Activated naive CD8-positive, alpha-beta T cell treated with anti-CD3 and anti-CD28 coated beads for 36 hours (primary cell): ENCODE measurements around the gene EZH2. TPM values are rescaled to one million over a fixed set of nuclear protein-coding genes. Genes with fewer than 3 reads are reported as not detected.
A peak's percentile ranks its signal among the peaks of the same experiment; 100 is the strongest.

Experiments used
- DNase-seq: peaks from one replicate; pipeline ENCODE4 v3.0.0; 2021
- H3K27ac Mint-ChIP-seq: one replicate; pipeline ENCODE4 v1.8.0; 2022; ENCODE audit warnings: mild to moderate bottlenecking, moderate library complexity, mixed read lengths
- H3K27me3 Mint-ChIP-seq: one replicate; pipeline ENCODE4 v1.8.0; 2022; ENCODE audit warnings: mild to moderate bottlenecking, mixed read lengths
- H3K36me3 Mint-ChIP-seq: one replicate; pipeline ENCODE4 v1.8.0; 2021; ENCODE audit warnings: mild to moderate bottlenecking, mixed read lengths
- H3K4me1 Mint-ChIP-seq: one replicate; pipeline ENCODE4 v1.8.0; 2021; ENCODE audit warnings: mixed read lengths
- H3K4me3 Mint-ChIP-seq: one replicate; pipeline ENCODE4 v1.8.0; 2022; ENCODE audit warnings: mild to moderate bottlenecking, moderate library complexity, mixed read lengths
- H3K9me3 Mint-ChIP-seq: one replicate; pipeline ENCODE4 v1.8.0; 2022; ENCODE audit warnings: mixed read lengths
- total RNA-seq, 2 experiments: library from RNA; stranded (reverse); gene quantifications; one replicate each; pipeline ENCODE4 v1.2.3, GENCODE V29; 2021

Gene EZH2
- total RNA-seq, 2 experiments from 2014 or later: 109 to 111 TPM

GRCh38 chr7:148854983-148855382 lies 29.1 kb downstream of the EZH2 start:
- Mint-ChIP-seq H3K36me3 (peaks cover 14% of the 10 kb centered on the region), H3K4me1 (peaks cover 34% of the 10 kb centered on the region), H3K27ac (no peak overlapping the region), H3K9me3 (no peaks in the 10 kb centered on the region), H3K27me3 (no peaks in the 10 kb centered on the region), H3K4me3 (no peak overlapping the region)
- no peak for DNase-seq

- no peak overlapping the region for H3K4me3 Mint-ChIP-seq
- H3K27me3 Mint-ChIP-seq: no peaks in the 10 kb centered on the region
- H3K9me3 Mint-ChIP-seq: no peaks in the 10 kb centered on the region
- H3K4me1 Mint-ChIP-seq: peaks cover 48% of the 10 kb centered on the region
- DNase-seq: no peak
- peaks cover 4% of the 10 kb centered on the region for H3K36me3 Mint-ChIP-seq
- H3K27ac Mint-ChIP-seq: no peak overlapping the region
Observed at GRCh38 chr7:148852272-148852671, 31.8 kb downstream of the EZH2 start.

- no peaks in the 10 kb centered on the region for H3K9me3 Mint-ChIP-seq
- no peaks in the 10 kb centered on the region for H3K27me3 Mint-ChIP-seq
- H3K27ac Mint-ChIP-seq: no peak overlapping the region
- no peak overlapping the region for H3K4me3 Mint-ChIP-seq
- no peak for DNase-seq
- H3K36me3 Mint-ChIP-seq: peaks cover 8% of the 10 kb centered on the region
- H3K4me1 Mint-ChIP-seq: peaks cover 40% of the 10 kb centered on the region
Observed at GRCh38 chr7:148850564-148850963, 33.5 kb downstream of the EZH2 start.

GRCh38 chr7:148849393-148850098 lies 34.5 kb downstream of the EZH2 start:
- no peak overlapping the region for H3K4me3 Mint-ChIP-seq
- H3K27ac Mint-ChIP-seq: no peak overlapping the region
- H3K9me3 Mint-ChIP-seq: no peaks in the 10 kb centered on the region
- DNase-seq: no peak
- no peaks in the 10 kb centered on the region for H3K27me3 Mint-ChIP-seq
- H3K36me3 Mint-ChIP-seq: peaks cover 13% of the 10 kb centered on the region
- H3K4me1 Mint-ChIP-seq: peaks cover 37% of the 10 kb centered on the region

- H3K27ac Mint-ChIP-seq: no peak overlapping the region
- no peak for DNase-seq
- H3K4me1 Mint-ChIP-seq: peaks cover 37% of the 10 kb centered on the region
- H3K4me3 Mint-ChIP-seq: no peak overlapping the region
- no peaks in the 10 kb centered on the region for H3K9me3 Mint-ChIP-seq
- H3K27me3 Mint-ChIP-seq: no peaks in the 10 kb centered on the region
- H3K36me3 Mint-ChIP-seq: peaks cover 22% of the 10 kb centered on the region
Observed at GRCh38 chr7:148847815-148848734, 36.0 kb downstream of the EZH2 start.

- H3K27ac Mint-ChIP-seq: no peak overlapping the region
- H3K9me3 Mint-ChIP-seq: no peaks in the 10 kb centered on the region
- DNase-seq: no peak
- H3K27me3 Mint-ChIP-seq: no peaks in the 10 kb centered on the region
- H3K4me1 Mint-ChIP-seq: peaks cover 24% of the 10 kb centered on the region
- peaks cover 51% of the 10 kb centered on the region for H3K36me3 Mint-ChIP-seq
- no peak overlapping the region for H3K4me3 Mint-ChIP-seq
Observed at GRCh38 chr7:148838905-148839304, 45.2 kb downstream of the EZH2 start.

GRCh38 chr7:148835854-148836253 lies 48.2 kb downstream of the EZH2 start:
- Mint-ChIP-seq H3K4me1 (peaks cover 20% of the 10 kb centered on the region), H3K27me3 (no peaks in the 10 kb centered on the region), H3K36me3 (peaks cover 62% of the 10 kb centered on the region), H3K9me3 (no peaks in the 10 kb centered on the region), H3K27ac (no peak overlapping the region), H3K4me3 (no peak overlapping the region)
- DNase-seq: no peak

- peaks cover 63% of the 10 kb centered on the region for H3K36me3 Mint-ChIP-seq
Observed at GRCh38 chr7:148834605-148835004, 49.5 kb downstream of the EZH2 start.

GRCh38 chr7:148831782-148832181 lies 52.3 kb downstream of the EZH2 start:
- Mint-ChIP-seq H3K36me3 (peaks cover 46% of the 10 kb centered on the region), H3K27me3 (no peaks in the 10 kb centered on the region), H3K27ac (peak overlapping the region; percentile 46)

More at GRCh38 chr7:148834605-148835004, 49.5 kb downstream of the EZH2 start:
- Mint-ChIP-seq H3K4me3 (no peak overlapping the region), H3K27me3 (no peaks in the 10 kb centered on the region), H3K4me1 (peaks cover 11% of the 10 kb centered on the region), H3K9me3 (no peaks in the 10 kb centered on the region), H3K27ac (no peak overlapping the region)
- DNase-seq: no peak

GRCh38 chr7:148830897-148831692 lies 53.0 kb downstream of the EZH2 start:
- peaks cover 43% of the 10 kb centered on the region for H3K36me3 Mint-ChIP-seq
- no peaks in the 10 kb centered on the region for H3K27me3 Mint-ChIP-seq
- H3K9me3 Mint-ChIP-seq: no peaks in the 10 kb centered on the region
- H3K4me3 Mint-ChIP-seq: no peak overlapping the region
- peaks cover 4% of the 10 kb centered on the region for H3K4me1 Mint-ChIP-seq
- DNase-seq: no peak
- H3K27ac Mint-ChIP-seq: no peak overlapping the region

More at GRCh38 chr7:148831782-148832181, 52.3 kb downstream of the EZH2 start:
- no peak overlapping the region for H3K4me3 Mint-ChIP-seq
- no peaks in the 10 kb centered on the region for H3K9me3 Mint-ChIP-seq
- DNase-seq: no peak
- peaks cover 7% of the 10 kb centered on the region for H3K4me1 Mint-ChIP-seq

- Mint-ChIP-seq H3K27me3 (no peaks in the 10 kb centered on the region), H3K9me3 (no peaks in the 10 kb centered on the region), H3K4me3 (no peak overlapping the region), H3K36me3 (peaks cover 49% of the 10 kb centered on the region), H3K4me1 (peaks cover 4% of the 10 kb centered on the region), H3K27ac (no peak overlapping the region)
- no peak for DNase-seq
Observed at GRCh38 chr7:148828965-148829364, 55.1 kb downstream of the EZH2 start.

GRCh38 chr7:148825338-148825737 lies 58.8 kb downstream of the EZH2 start:
- H3K27me3 Mint-ChIP-seq: no peaks in the 10 kb centered on the region
- H3K9me3 Mint-ChIP-seq: no peaks in the 10 kb centered on the region
- peaks cover 4% of the 10 kb centered on the region for H3K4me1 Mint-ChIP-seq
- peak overlapping the region; percentile 12 for H3K27ac Mint-ChIP-seq
- H3K36me3 Mint-ChIP-seq: peaks cover 38% of the 10 kb centered on the region
- no peak overlapping the region for H3K4me3 Mint-ChIP-seq
- no peak for DNase-seq

- no peak overlapping the region for H3K4me3 Mint-ChIP-seq
- H3K4me1 Mint-ChIP-seq: peaks cover 4% of the 10 kb centered on the region
- no peak overlapping the region for H3K27ac Mint-ChIP-seq
- DNase-seq: no peak
- no peaks in the 10 kb centered on the region for H3K9me3 Mint-ChIP-seq
- H3K27me3 Mint-ChIP-seq: no peaks in the 10 kb centered on the region
- peaks cover 38% of the 10 kb centered on the region for H3K36me3 Mint-ChIP-seq
Observed at GRCh38 chr7:148824864-148825263, 59.2 kb downstream of the EZH2 start.

- H3K36me3 Mint-ChIP-seq: peaks cover 55% of the 10 kb centered on the region
- no peak overlapping the region for H3K27ac Mint-ChIP-seq
- H3K27me3 Mint-ChIP-seq: no peaks in the 10 kb centered on the region
- no peaks in the 10 kb centered on the region for H3K9me3 Mint-ChIP-seq
- no peaks in the 10 kb centered on the region for H3K4me1 Mint-ChIP-seq
- no peak overlapping the region for H3K4me3 Mint-ChIP-seq
- no peak for DNase-seq
Observed at GRCh38 chr7:148821422-148821821, 62.7 kb downstream of the EZH2 start.
